HepG2 (cell line): ENCODE results near the gene COBLL1. TPM values are rescaled to one million over a fixed set of nuclear protein-coding genes. Genes with fewer than 3 reads are reported as not detected.

Experiments
- ATAC-seq: fragments of 200-7000 bp; cut with Tn5 transposase; 3 replicates; pipeline ENCODE4 v1.9.1; 2020; ENCODE audit warnings: mild to moderate bottlenecking, moderate library complexity
- BruUV-seq: library from RNA; stranded (reverse); fragments of 400-500 nt; replicated peaks from 2 replicates; lab custom pipeline; 2021; lab: Mats Ljungman, UMichigan
- CTCF ChIA-PET: fragments of 300-600 bp; formaldehyde crosslinking; extraction: SDS; loops from one replicate; lab custom pipeline; 2021; ENCODE audit warnings: low total read pairs, inconsistent platforms, low intra/inter-chr PET ratio; lab: Yijun Ruan, JAX
- POLR2A ChIA-PET: fragments of 350-600 bp; sonication (Branson Sonifier 250); formaldehyde crosslinking; loops from one replicate; lab custom pipeline; 2020; ENCODE audit warnings: antibody characterized with exemption, inconsistent platforms; lab: Yijun Ruan, JAX
- DNase-seq: peaks from one replicate; pipeline ENCODE4 v3.0.0-alpha.2; 2015; ENCODE audit warnings: low spot score
- FAIRE-seq: peaks from 3 replicates; lab custom pipeline; 2011; peaks lifted over from hg19 to GRCh38; lab: Jason Lieb, UNC
- H2AFZ ChIP-seq: one replicate; pipeline ENCODE4 v1.6.1; 2011; ENCODE audit warnings: low read length, inconsistent platforms
- H3K27ac ChIP-seq: fragments of 300-600 bp; 3 replicates; pipeline ENCODE4 v1.8.0; 2011; ENCODE audit warnings: mixed run types, mild to moderate bottlenecking, mixed read lengths, low read length, inconsistent platforms; ENCODE audit not compliant: insufficient read depth; ENCODE audit errors: extremely low read length
- H3K27me3 ChIP-seq, 2 experiments: fragments of 200-600 bp in 1 of 2; 2 replicates in 1 of 2; 3 replicates in 1 of 2; pipeline versions ENCODE4 v1.6.0 to v1.8.0; 2011; ENCODE audit warnings: low read length in 2 of 2, mild to moderate bottlenecking in 2 of 2, moderate library complexity in 2 of 2, inconsistent platforms in 1 of 2; ENCODE audit not compliant: insufficient read depth in 2 of 2, control insufficient read depth in 1 of 2
- H3K36me3 ChIP-seq, 2 experiments: fragments of 200-600 bp in 1 of 2; replicated peaks in 1 of 2; 2 replicates in 1 of 2; 3 replicates in 1 of 2; pipeline versions ENCODE4 v1.5.1 to v1.8.0; 2011; ENCODE audit warnings: low read length in 2 of 2, inconsistent platforms in 1 of 2; ENCODE audit not compliant: insufficient read depth in 2 of 2, control insufficient read depth in 1 of 2
- H3K4me1 ChIP-seq: 2 replicates; pipeline ENCODE4 v1.5.1; 2012; ENCODE audit warnings: low read length, inconsistent platforms; ENCODE audit not compliant: insufficient read depth
- H3K4me2 ChIP-seq: 2 replicates; pipeline ENCODE4 v1.6.0; 2011; ENCODE audit warnings: low read depth, low read length, inconsistent platforms
- H3K4me3 ChIP-seq, 3 experiments: fragments of 200-600 bp in 1 of 3; sonication (generic), shearing (Covaris generic) in 1 of 3; replicated peaks in 1 of 3; 2 replicates each; pipeline ENCODE4 v1.5.1; 2011 to 2016; ENCODE audit warnings: low read length in 3 of 3, inconsistent platforms in 2 of 3, low read depth in 2 of 3, mild to moderate bottlenecking in 2 of 3, control low read depth in 1 of 3, mixed read lengths in 1 of 3; ENCODE audit not compliant: insufficient read depth in 1 of 3
- H3K79me2 ChIP-seq: one replicate; pipeline ENCODE4 v1.6.1; 2011; ENCODE audit warnings: low read length, inconsistent platforms; ENCODE audit not compliant: insufficient read depth
- H3K9ac ChIP-seq: 2 replicates; pipeline ENCODE4 v1.6.0; 2011; ENCODE audit warnings: mild to moderate bottlenecking, low read depth, low read length, inconsistent platforms; ENCODE audit not compliant: insufficient read depth
- H3K9me3 ChIP-seq: 2 replicates; pipeline ENCODE4 v1.5.1; 2012; ENCODE audit warnings: mild to moderate bottlenecking, low read length
- H4K20me1 ChIP-seq: 2 replicates; pipeline ENCODE4 v1.6.0; 2011; ENCODE audit warnings: inconsistent platforms, mild to moderate bottlenecking, low read length, moderate library complexity; ENCODE audit not compliant: insufficient read depth
- ATF6 ChIP-seq: sonication (generic); formaldehyde crosslinking; conservative IDR thresholded peaks from 2 replicates; pipeline ENCODE4 v1.4.0; 2020; ENCODE audit warnings: missing genetic modification reagents
- BCL6 ChIP-seq: IDR thresholded peaks from 2 replicates; pipeline ENCODE4 v1.6.1; 2016; ENCODE audit warnings: missing genetic modification reagents, missing compliant biosample characterization
- FOXK2 ChIP-seq: fragments of 450-650 bp; IDR thresholded peaks from 2 replicates; pipeline ENCODE4 v1.6.1; 2016
- MLX ChIP-seq: IDR thresholded peaks from 2 replicates; pipeline ENCODE4 v1.6.1; 2016
- NFRKB ChIP-seq: fragments of 450-650 bp; IDR thresholded peaks from 2 replicates; pipeline ENCODE4 v1.6.1; 2017
- PAXIP1 ChIP-seq: sonication (generic); formaldehyde crosslinking; conservative IDR thresholded peaks from 2 replicates; pipeline ENCODE4 v1.4.0; 2020; ENCODE audit warnings: mild to moderate bottlenecking, missing genetic modification reagents, moderate library complexity
- RXRA ChIP-seq: sonication (generic); formaldehyde crosslinking; IDR thresholded peaks from 2 replicates; pipeline ENCODE4 v1.5.1; 2020; ENCODE audit warnings: missing genetic modification reagents
- TEAD3 ChIP-seq: optimal IDR thresholded peaks from 2 replicates; pipeline ENCODE3; 2016; ENCODE audit warnings: borderline replicate concordance
- TRAFD1 ChIP-seq: sonication (generic); formaldehyde crosslinking; IDR thresholded peaks from 2 replicates; pipeline ENCODE4 v1.5.1; 2020; ENCODE audit warnings: missing genetic modification reagents, mild to moderate bottlenecking, borderline replicate concordance
- ZMAT5 ChIP-seq: sonication (generic); formaldehyde crosslinking; IDR thresholded peaks from 2 replicates; pipeline ENCODE4 v1.5.0; 2020; ENCODE audit warnings: mild to moderate bottlenecking, low read depth, missing genetic modification reagents, borderline replicate concordance
- ZNF263 ChIP-seq: sonication (generic); formaldehyde crosslinking; IDR thresholded peaks from 2 replicates; pipeline ENCODE4 v1.4.0; 2020; ENCODE audit warnings: missing genetic modification reagents
- ZNF605 ChIP-seq: sonication (generic); formaldehyde crosslinking; IDR thresholded peaks from 2 replicates; pipeline ENCODE4 v1.8.0; 2022; ENCODE audit warnings: mild to moderate bottlenecking, missing genetic modification reagents
- ZNF660 ChIP-seq: sonication (generic); formaldehyde crosslinking; IDR thresholded peaks from 2 replicates; pipeline ENCODE4 v1.5.1; 2020; ENCODE audit warnings: mild to moderate bottlenecking, low read depth, missing genetic modification reagents, borderline replicate concordance
- WGBS: methylation state at CpG from one replicate; pipeline ENCODE4 v1.1.6; 2017; ENCODE audit warnings: low lambda C conversion rate; 5-methylcytosine and 5-hydroxymethylcytosine counted together
- in situ Hi-C: cut with HindIII; loops from 2 replicates; pipeline ENCODE4 v1.10.0; 2017; ENCODE audit warnings: low pct_unique_long_range_greater_than_20kb; ENCODE audit not compliant: extremely low pct_ligation_motif_present
- intact Hi-C: fragments of 100-400 bp; cut with micrococcal nuclease; formaldehyde crosslinking; loops from one replicate; pipeline ENCODE4 v1.10.0; 2022; ENCODE audit not compliant: unreplicated experiment
- polyA plus RNA-seq, 8 experiments: library from polyadenylated mRNA; depleted of rRNA in 3 of 8; stranded (reverse) in 7 of 8; unstranded in 1 of 8; fragments of >200 nt; fragmentation: Illumina TruSeq in 4 of 8; extraction: Trizol in 4 of 8; gene quantifications; 2 replicates each; pipeline versions ENCODE4 v1.2.1 to v1.2.3, GENCODE V29; 2011 to 2016; ENCODE audit warnings: low read depth in 4 of 8, missing spikeins in 1 of 8, mixed read lengths in 1 of 8; ENCODE audit not compliant: insufficient read depth in 1 of 8
- total RNA-seq, 5 experiments: library from RNA; depleted of rRNA; stranded (reverse); fragments of >200 nt; fragmentation: Illumina TruSeq; extraction: Trizol; gene quantifications; 2 replicates each; pipeline ENCODE4 v1.2.3, GENCODE V29; 2016; ENCODE audit warnings: low read depth in 1 of 5

The COBLL1 gene
- total and polyA plus RNA-seq, 2 of the 13 experiments (the other 11 are each of a cell fraction or from before 2014, with no cell fraction given), result 32.6 to 86.8 TPM

GRCh38 chr2:164642946-164643555, 198.6 kb downstream of the COBLL1 start:
- no peak overlapping the region for H3K4me2 ChIP-seq
- WGBS, result 68% methylated on average over 8 of the region's 8 CpGs
- H3K9ac ChIP-seq, result no peak overlapping the region
- no peak; the same call in 2 of the 3 replicates for ATAC-seq
- intact Hi-C loops, result no loop called here
- H3K27ac ChIP-seq, result no peak overlapping the region
- CTCF ChIA-PET, result no interaction called here
- DNase-seq, result no peak
- no peak overlapping the region for H3K4me3 ChIP-seq
- H3K27me3 ChIP-seq, result no peaks in the 10 kb centered on the region
- POLR2A ChIA-PET, result no interaction called here
- BruUV-seq, result no TSS peak
- TF ChIP-seq NFRKB (no peak), MLX (CRISPR knock-in tag) (no peak), ZMAT5 (CRISPR knock-in tag) (no peak), ZNF263 (CRISPR knock-in tag) (no peak), TEAD3 (CRISPR knock-in tag) (no peak), BCL6 (CRISPR knock-in tag) (no peak), ZNF605 (CRISPR knock-in tag) (no peak), ATF6 (CRISPR knock-in tag) (no peak), RXRA (CRISPR knock-in tag) (no peak), ZNF660 (CRISPR knock-in tag) (no peak), TRAFD1 (CRISPR knock-in tag) (no peak), PAXIP1 (CRISPR knock-in tag) (no peak), FOXK2 (no peak)
- no peak for FAIRE-seq
- H2AFZ ChIP-seq, result no peak overlapping the region
- H3K4me1 ChIP-seq, result no peaks in the 10 kb centered on the region
- H3K9me3 ChIP-seq, result no peaks in the 10 kb centered on the region
- in situ Hi-C loops, result no loop called here
- H3K79me2 ChIP-seq, result no peaks in the 10 kb centered on the region
- no peaks in the 10 kb centered on the region for H4K20me1 ChIP-seq
- H3K36me3 ChIP-seq, result no peaks in the 10 kb centered on the region
